Measurements from ENCODE around the gene DPEP3. TPM values are rescaled to one million over a fixed set of nuclear protein-coding genes. Genes with fewer than 3 reads are reported as not detected.

Gene DPEP3
- polyA plus RNA-seq, 3 donors = 0.17 TPM; not detected in 2

- DNase-seq = peak; percentile 23
Observed at GRCh38 chr16:67967183-67967957, 12.9 kb downstream of the DPEP3 start.

GRCh38 chr16:67966549-67967182 is 13.6 kb downstream of the DPEP3 start:
- DNase-seq = no peak

- no peak for DNase-seq
Observed at GRCh38 chr16:67965668-67966548, 14.4 kb downstream of the DPEP3 start.

- no peak for DNase-seq
Observed at GRCh38 chr16:67964477-67965131, 15.7 kb downstream of the DPEP3 start.

- peak; percentile 17 for DNase-seq
Observed at GRCh38 chr16:67963662-67964321, 16.5 kb downstream of the DPEP3 start.

- no peak for DNase-seq
Observed at GRCh38 chr16:67963292-67963661, 17.0 kb downstream of the DPEP3 start.

GRCh38 chr16:67962135-67962534 is 18.2 kb downstream of the DPEP3 start:
- DNase-seq = no peak

GRCh38 chr16:67961551-67961957 is 18.7 kb downstream of the DPEP3 start:
- DNase-seq = no peak

- DNase-seq = no peak
Observed at GRCh38 chr16:67959536-67960329, 20.6 kb downstream of the DPEP3 start.

- DNase-seq = no peak
Observed at GRCh38 chr16:67957622-67958021, 22.7 kb downstream of the DPEP3 start.

GRCh38 chr16:67954421-67955196 is 25.7 kb downstream of the DPEP3 start:
- DNase-seq = no peak

GRCh38 chr16:67953641-67954375 is 26.5 kb downstream of the DPEP3 start:
- no peak for DNase-seq

GRCh38 chr16:67951485-67951884 is 28.8 kb downstream of the DPEP3 start:
- no peak for DNase-seq

GRCh38 chr16:67950335-67950843 is 29.9 kb downstream of the DPEP3 start:
- DNase-seq = no peak

GRCh38 chr16:67949645-67950044 is 30.7 kb downstream of the DPEP3 start:
- no peak for DNase-seq

GRCh38 chr16:67948015-67948414 is 32.3 kb downstream of the DPEP3 start:
- no peak for DNase-seq

GRCh38 chr16:67946966-67947558 is 33.2 kb downstream of the DPEP3 start:
- DNase-seq = no peak

GRCh38 chr16:67946128-67946569 is 34.1 kb downstream of the DPEP3 start:
- DNase-seq = no peak
